Measurements from ENCODE around the gene TUFT1. TPM values are rescaled to one million over a fixed set of nuclear protein-coding genes. Genes with fewer than 3 reads are reported as not detected.
A peak's percentile ranks its signal among the peaks of the same experiment; 100 is the strongest.

Gene TUFT1
- total and polyA plus RNA-seq, 9 of the 15 experiments (the other 6 are each of a cell fraction or from before 2014, with no cell fraction given) = 0.54 to 2.0 (median 1.7) TPM

- TF ChIP-seq, protein P1, sequence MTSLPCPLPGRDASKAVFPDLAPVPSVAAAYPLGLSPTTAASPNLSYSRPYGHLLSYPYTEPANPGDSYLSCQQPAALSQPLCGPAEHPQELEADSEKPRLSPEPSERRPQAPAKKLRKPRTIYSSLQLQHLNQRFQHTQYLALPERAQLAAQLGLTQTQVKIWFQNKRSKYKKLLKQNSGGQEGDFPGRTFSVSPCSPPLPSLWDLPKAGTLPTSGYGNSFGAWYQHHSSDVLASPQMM (CRISPR knock-in tag; IDR thresholded peaks at IDR 0.05) = no peak
- TF ChIP-seq C11orf30 (IDR thresholded peaks at IDR 0.05; ENCODE audit: low read depth) (no peak), TCF7 (IDR thresholded peaks at IDR 0.05; ENCODE audit: borderline replicate concordance) (no peak), ZNF436 (CRISPR knock-in tag; IDR thresholded peaks at IDR 0.05) (no peak), EP300 (IDR thresholded peaks at IDR 0.05; ENCODE audit: low read length) (peak; percentile 73), EP400 (IDR thresholded peaks at IDR 0.05) (no peak), SMAD4 (CRISPR knock-in tag; conservative IDR thresholded peaks at IDR 0.05) (no peak), ZKSCAN3 (CRISPR knock-in tag; IDR thresholded peaks at IDR 0.05) (no peak), RAD51 (IDR thresholded peaks at IDR 0.05; ENCODE audit: borderline replicate concordance, low read depth) (no peak), MXD1 (CRISPR knock-in tag; IDR thresholded peaks at IDR 0.05; ENCODE audit: borderline replicate concordance, poor library complexity, severe bottlenecking) (no peak), ZNF175 (CRISPR knock-in tag; IDR thresholded peaks at IDR 0.05; ENCODE audit: low read depth) (no peak), SIRT6 (IDR thresholded peaks at IDR 0.05; ENCODE audit: low read depth, low read length) (no peak), DPF2 (IDR thresholded peaks at IDR 0.05) (peak; percentile 63; the same call in 1 of the 2 replicates), ZNF57 (CRISPR knock-in tag; IDR thresholded peaks at IDR 0.05) (no peak), PURB (CRISPR knock-in tag; IDR thresholded peaks at IDR 0.05; ENCODE audit: low read depth) (no peak), FOXP4 (CRISPR knock-in tag; IDR thresholded peaks at IDR 0.05; ENCODE audit: borderline replicate concordance) (no peak), PHF20 (IDR thresholded peaks at IDR 0.05; ENCODE audit: partially characterized antibody) (no peak), ASH1L (IDR thresholded peaks at IDR 0.05; ENCODE audit: borderline replicate concordance, low read depth, partially characterized antibody) (no peak), FOSL1 (tag; conservative IDR thresholded peaks at IDR 0.05) (peak; percentile 96)
- TF ChIP-seq, protein P2, sequence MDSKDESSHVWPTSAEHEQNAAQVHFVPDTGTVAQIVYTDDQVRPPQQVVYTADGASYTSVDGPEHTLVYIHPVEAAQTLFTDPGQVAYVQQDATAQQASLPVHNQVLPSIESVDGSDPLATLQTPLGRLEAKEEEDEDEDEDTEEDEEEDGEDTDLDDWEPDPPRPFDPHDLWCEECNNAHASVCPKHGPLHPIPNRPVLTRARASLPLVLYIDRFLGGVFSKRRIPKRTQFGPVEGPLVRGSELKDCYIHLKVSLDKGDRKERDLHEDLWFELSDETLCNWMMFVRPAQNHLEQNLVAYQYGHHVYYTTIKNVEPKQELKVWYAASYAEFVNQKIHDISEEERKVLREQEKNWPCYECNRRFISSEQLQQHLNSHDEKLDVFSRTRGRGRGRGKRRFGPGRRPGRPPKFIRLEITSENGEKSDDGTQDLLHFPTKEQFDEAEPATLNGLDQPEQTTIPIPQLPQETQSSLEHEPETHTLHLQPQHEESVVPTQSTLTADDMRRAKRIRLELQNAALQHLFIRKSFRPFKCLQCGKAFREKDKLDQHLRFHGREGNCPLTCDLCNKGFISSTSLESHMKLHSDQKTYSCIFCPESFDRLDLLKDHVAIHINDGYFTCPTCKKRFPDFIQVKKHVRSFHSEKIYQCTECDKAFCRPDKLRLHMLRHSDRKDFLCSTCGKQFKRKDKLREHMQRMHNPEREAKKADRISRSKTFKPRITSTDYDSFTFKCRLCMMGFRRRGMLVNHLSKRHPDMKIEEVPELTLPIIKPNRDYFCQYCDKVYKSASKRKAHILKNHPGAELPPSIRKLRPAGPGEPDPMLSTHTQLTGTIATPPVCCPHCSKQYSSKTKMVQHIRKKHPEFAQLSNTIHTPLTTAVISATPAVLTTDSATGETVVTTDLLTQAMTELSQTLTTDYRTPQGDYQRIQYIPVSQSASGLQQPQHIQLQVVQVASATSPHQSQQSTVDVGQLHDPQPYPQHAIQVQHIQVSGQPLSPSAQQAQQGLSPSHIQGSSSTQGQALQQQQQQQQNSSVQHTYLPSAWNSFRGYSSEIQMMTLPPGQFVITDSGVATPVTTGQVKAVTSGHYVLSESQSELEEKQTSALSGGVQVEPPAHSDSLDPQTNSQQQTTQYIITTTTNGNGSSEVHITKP (IDR thresholded peaks at IDR 0.05; ENCODE audit: partially characterized antibody) = no peak
Observed at GRCh38 chr1:151494741-151495281, 45.3 kb upstream of the TUFT1 start (continued).

All from K562 (cell line).